ENCODE data around the gene HYI. TPM values are rescaled to one million over a fixed set of nuclear protein-coding genes. Genes with fewer than 3 reads are reported as not detected.
"Not testable (repeated sequence)": the region's sequence is repeated elsewhere in the genome, so short reads cannot be mapped to it uniquely, and the experiment has no call there.

The HYI gene
- total and polyA plus RNA-seq, 3 donors from 2014 or later, result 20.1 to 35.5 (median 21.2) TPM

DNA sequence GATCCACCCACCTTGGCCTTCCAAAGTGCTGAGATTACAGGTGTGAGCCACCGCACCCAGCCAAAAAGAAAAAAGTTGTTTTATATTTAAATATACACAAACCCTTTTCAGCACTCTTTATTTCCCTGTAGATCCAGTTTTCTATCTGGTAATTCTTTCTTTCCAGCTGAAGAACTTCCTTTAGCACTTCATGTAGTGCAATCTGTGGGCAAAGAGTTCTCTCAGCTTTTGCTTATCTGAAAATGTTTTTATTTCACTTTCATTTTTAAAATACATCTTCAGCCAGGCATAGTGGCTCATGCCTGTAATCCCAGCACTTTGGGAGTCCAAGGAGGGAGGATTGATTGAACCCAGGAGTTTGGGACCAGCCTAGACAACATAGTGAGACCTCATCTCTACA, 28.5 kb upstream of the HYI start:
- intact Hi-C loops (cut with DNase I; ENCODE audit: low total_unique reads), result no loop called here
- no peaks in the 10 kb centered on the region for H3K9me3 ChIP-seq
- TF ChIP-seq, protein P1, sequence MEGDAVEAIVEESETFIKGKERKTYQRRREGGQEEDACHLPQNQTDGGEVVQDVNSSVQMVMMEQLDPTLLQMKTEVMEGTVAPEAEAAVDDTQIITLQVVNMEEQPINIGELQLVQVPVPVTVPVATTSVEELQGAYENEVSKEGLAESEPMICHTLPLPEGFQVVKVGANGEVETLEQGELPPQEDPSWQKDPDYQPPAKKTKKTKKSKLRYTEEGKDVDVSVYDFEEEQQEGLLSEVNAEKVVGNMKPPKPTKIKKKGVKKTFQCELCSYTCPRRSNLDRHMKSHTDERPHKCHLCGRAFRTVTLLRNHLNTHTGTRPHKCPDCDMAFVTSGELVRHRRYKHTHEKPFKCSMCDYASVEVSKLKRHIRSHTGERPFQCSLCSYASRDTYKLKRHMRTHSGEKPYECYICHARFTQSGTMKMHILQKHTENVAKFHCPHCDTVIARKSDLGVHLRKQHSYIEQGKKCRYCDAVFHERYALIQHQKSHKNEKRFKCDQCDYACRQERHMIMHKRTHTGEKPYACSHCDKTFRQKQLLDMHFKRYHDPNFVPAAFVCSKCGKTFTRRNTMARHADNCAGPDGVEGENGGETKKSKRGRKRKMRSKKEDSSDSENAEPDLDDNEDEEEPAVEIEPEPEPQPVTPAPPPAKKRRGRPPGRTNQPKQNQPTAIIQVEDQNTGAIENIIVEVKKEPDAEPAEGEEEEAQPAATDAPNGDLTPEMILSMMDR (IDR thresholded peaks at IDR 0.05), result no peak
- TF ChIP-seq POLR2A (IDR thresholded peaks at IDR 0.05), result no peak
- DNase-seq, result no peak
- H3K4me1 ChIP-seq, result no peaks in the 10 kb centered on the region
- no peak overlapping the region for H3K4me3 ChIP-seq
- WGBS, 2 donors, result 82 to 92% methylated on average over 1 of the region's 1 CpG
- H3K27me3 ChIP-seq, result no peaks in the 10 kb centered on the region
- no peak overlapping the region for H3K27ac ChIP-seq
- H3K36me3 ChIP-seq (ENCODE audit: low read depth, missing control alignments), result no peaks in the 10 kb centered on the region

DNA sequence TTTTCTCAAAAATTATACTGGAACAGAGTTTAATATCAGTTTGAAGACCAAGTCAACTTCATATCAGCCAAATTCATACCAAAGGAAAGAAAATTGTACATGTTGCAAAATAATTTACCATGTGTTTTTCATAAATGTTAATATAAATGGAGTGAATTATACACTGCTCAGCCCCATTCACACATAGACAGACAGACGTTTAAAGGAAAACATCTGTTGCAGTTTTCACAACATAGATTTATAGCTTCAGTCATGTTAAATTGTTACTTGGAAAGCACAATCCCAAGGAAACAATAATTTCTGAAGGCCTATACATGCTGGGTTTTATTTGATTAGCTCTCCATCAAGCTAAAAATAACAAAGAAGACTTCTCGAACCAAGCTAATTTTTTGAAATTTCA, 27.8 kb upstream of the HYI start:
- Histone ChIP-seq H3K36me3 (ENCODE audit: low read depth, missing control alignments) (no peaks in the 10 kb centered on the region), H3K4me1 (no peaks in the 10 kb centered on the region), H3K9me3 (no peaks in the 10 kb centered on the region), H3K4me3 (no peak overlapping the region), H3K27me3 (no peaks in the 10 kb centered on the region), H3K27ac (no peak overlapping the region)
- 86 to 87% methylated on average over 2 of the region's 2 CpGs for WGBS, 2 donors
- no peak for TF ChIP-seq POLR2A (IDR thresholded peaks at IDR 0.05)
- TF ChIP-seq, protein P1 (IDR thresholded peaks at IDR 0.05), result no peak
- DNase-seq, result no peak
- intact Hi-C loops (cut with DNase I; ENCODE audit: low total_unique reads), result no loop called here

DNA sequence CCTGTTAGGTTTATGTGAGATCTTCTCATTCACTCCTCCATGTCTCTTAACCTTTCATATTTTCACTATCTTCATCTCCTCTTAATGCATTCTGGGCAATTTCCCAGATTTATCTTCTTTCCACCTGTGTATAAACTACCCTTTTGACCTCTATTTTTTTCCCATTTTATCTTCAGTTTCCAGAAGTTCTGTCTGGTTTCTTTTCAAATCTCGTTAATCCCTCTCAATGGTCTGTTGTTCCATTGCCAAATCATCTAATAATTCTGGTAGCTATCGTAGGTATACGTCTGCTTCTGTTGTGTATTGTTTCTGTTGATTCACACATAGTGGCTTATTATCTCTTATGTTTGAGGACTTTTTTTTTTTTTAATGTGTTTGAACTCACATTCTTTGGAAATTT, 25.7 kb upstream of the HYI start:
- TF ChIP-seq, protein P1 (IDR thresholded peaks at IDR 0.05), result no peak
- TF ChIP-seq POLR2A (IDR thresholded peaks at IDR 0.05), result no peak
- no peak overlapping the region for H3K27ac ChIP-seq

DNA sequence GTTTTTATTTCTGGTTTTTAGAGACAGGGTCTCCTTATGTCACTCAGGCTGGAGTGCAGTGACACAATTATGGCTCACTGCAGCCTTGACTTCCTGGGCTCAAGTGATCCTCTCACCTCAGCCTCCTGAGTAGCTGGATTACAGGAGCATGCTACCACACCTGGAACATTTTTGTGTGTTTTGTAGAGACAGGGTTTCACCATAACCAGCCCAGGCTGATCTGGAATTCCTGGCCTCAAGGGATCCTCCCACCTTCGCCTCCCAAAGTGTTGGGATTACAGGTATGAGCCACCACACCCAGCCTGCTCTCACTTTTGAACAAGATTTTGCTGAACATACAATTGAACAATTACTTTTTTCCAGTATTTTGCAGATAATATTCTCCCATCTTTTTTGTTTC, 24.0 kb upstream of the HYI start:
- H3K4me1 ChIP-seq, result no peaks in the 10 kb centered on the region
- no peaks in the 10 kb centered on the region for H3K36me3 ChIP-seq (ENCODE audit: low read depth, missing control alignments)
- intact Hi-C loops (cut with DNase I; ENCODE audit: low total_unique reads), result no loop called here
- no peaks in the 10 kb centered on the region for H3K9me3 ChIP-seq
- H3K27ac ChIP-seq, result no peak overlapping the region
- WGBS, 2 donors, result 86 to 88% methylated on average over 1 of the region's 1 CpG
- no peaks in the 10 kb centered on the region for H3K27me3 ChIP-seq
- TF ChIP-seq, protein P1 (IDR thresholded peaks at IDR 0.05), result no peak
- TF ChIP-seq POLR2A (IDR thresholded peaks at IDR 0.05), result no peak
- no peak overlapping the region for H3K4me3 ChIP-seq
- DNase-seq, result no peak

More for the DNA sequence above, 25.7 kb upstream of the HYI start:
- Histone ChIP-seq H3K9me3 (no peaks in the 10 kb centered on the region), H3K27me3 (no peaks in the 10 kb centered on the region), H3K36me3 (ENCODE audit: low read depth, missing control alignments) (no peaks in the 10 kb centered on the region), H3K4me3 (no peak overlapping the region), H3K4me1 (no peaks in the 10 kb centered on the region)
- intact Hi-C loops (cut with DNase I; ENCODE audit: low total_unique reads), result no loop called here
- 74 to 86% methylated on average over 3 of the region's 3 CpGs for WGBS, 2 donors
- DNase-seq, result no peak

DNA sequence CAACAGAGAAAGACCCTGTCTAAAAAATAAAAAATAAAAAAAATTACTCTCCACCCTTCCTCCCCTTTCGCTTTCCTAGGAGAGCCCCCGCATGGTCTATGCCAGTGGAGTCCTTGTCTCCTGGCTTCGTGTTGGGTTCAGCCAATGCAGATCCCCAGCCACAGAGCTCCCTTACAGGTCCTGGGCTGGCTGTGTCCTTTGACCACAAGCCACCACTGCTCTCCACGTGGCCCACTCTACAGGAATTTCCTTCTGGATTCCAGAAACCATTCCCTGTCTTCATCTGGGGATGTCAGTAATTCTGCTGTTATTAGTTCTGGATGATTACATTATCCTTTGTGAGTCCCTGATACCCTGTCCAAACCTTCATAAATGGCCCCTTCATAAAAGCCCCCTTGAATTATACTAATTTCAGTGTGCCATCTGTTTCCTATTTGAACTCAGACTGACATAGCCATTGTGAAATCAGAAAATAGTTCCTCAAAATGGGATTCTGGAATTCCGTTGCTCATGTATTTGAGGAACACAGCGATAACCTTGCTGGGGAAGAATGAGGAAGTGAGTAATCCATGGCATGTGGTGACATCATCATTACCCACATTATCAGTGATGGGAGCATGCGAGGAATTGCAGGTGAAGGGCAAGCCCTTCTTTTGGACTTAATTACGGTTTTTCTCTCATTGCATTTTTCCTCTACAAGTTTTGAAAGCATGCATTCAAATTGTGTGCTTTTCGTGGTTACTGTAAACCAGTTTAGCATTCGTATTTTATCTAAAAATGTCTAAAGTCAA, 22.1 kb upstream of the HYI start:
- H3K27me3 ChIP-seq; H3K4me1 ChIP-seq; H3K36me3 ChIP-seq (ENCODE audit: low read depth, missing control alignments); intact Hi-C loops (cut with DNase I; ENCODE audit: low total_unique reads); DNase-seq; H3K9me3 ChIP-seq; H3K4me3 ChIP-seq; H3K27ac ChIP-seq: not testable (repeated sequence)
- 60 to 61% methylated on average over 10 of the region's 10 CpGs for WGBS, 2 donors
